Breast epithelium (tissue), 4 donors: ENCODE data around the gene IKBIP. TPM values are rescaled to one million over a fixed set of nuclear protein-coding genes. Genes with fewer than 3 reads are reported as not detected.
"Not testable (repeated sequence)": the region's sequence is repeated elsewhere in the genome, so short reads cannot be mapped to it uniquely, and the experiment has no call there.

Source experiments
- DNase-seq, 2 donors: peaks; one replicate each; pipeline ENCODE4 v3.0.0-alpha.2; 2019; ENCODE audit warnings: low spot score in 2 of 2
- H3K27ac ChIP-seq, 2 donors: fragments of 200-600 bp; sonication (generic) in 1 of 2; one replicate each; pipeline ENCODE4 v1.5.1; 2016 to 2019; ENCODE audit warnings: mild to moderate bottlenecking in 1 of 2
- H3K27me3 ChIP-seq, 2 donors: fragments of 200-600 bp; sonication (generic) in 1 of 2; one replicate each; pipeline versions ENCODE4 v1.5.1 to v1.6.0; 2017 to 2019; ENCODE audit warnings: control low read depth in 1 of 2, mild to moderate bottlenecking in 1 of 2
- H3K36me3 ChIP-seq: fragments of 200-600 bp; one replicate; pipeline ENCODE4 v1.5.1; 2019
- H3K4me1 ChIP-seq, 2 donors: fragments of 200-600 bp; sonication (generic); one replicate each; pipeline ENCODE4 v1.5.1; 2016 to 2019; ENCODE audit warnings: control low read depth in 1 of 2
- H3K4me3 ChIP-seq, 3 donors: fragments of 200-600 bp; sonication (generic); 1 replicate in 2 of 3; 2 replicates in 1 of 3; pipeline ENCODE4 v1.5.1; 2016 to 2019; ENCODE audit warnings: mild to moderate bottlenecking in 3 of 3, moderate library complexity in 2 of 3
- H3K9me3 ChIP-seq, 2 donors: fragments of 200-600 bp; sonication (generic) in 1 of 2; one replicate each; pipeline ENCODE4 v1.5.1; 2016 to 2019; ENCODE audit warnings: control low read depth in 1 of 2
- CTCF ChIP-seq, 3 donors: fragments of 450-650 bp; IDR thresholded peaks; one replicate each; pipeline ENCODE4 v1.5.1; 2016 to 2017; ENCODE audit warnings: antibody characterized with exemption in 3 of 3, mild to moderate bottlenecking in 3 of 3, moderate library complexity in 3 of 3
- POLR2A ChIP-seq: fragments of 450-650 bp; IDR thresholded peaks from one replicate; pipeline ENCODE4 v1.6.1; 2016; ENCODE audit warnings: antibody characterized with exemption, mild to moderate bottlenecking, moderate library complexity
- POLR2AphosphoS5 ChIP-seq, 3 donors: sonication (generic); formaldehyde crosslinking; IDR thresholded peaks; one replicate each; pipeline ENCODE4 v1.6.1; 2017; ENCODE audit warnings: antibody characterized with exemption in 3 of 3
- intact Hi-C: fragments of 100-400 bp; cut with DNase I; formaldehyde crosslinking; loops from one replicate; pipeline ENCODE4 v1.15.1; 2023; ENCODE audit warnings: low total_unique reads
- total RNA-seq, 3 donors: library from RNA; depleted of rRNA; stranded (reverse); fragments of >200 nt; gene quantifications; one replicate each; pipeline ENCODE4 v1.1.0, GENCODE V29; 2016

Gene IKBIP
- total RNA-seq, 3 donors from 2014 or later, result 10.7 to 19.7 (median 12.3) TPM

GRCh38 chr12:98578821-98579220 is 65.8 kb downstream of the IKBIP start:
- no peak for DNase-seq
- Histone ChIP-seq H3K27ac (no peak overlapping the region), H3K4me1 (no peaks in the 10 kb centered on the region), H3K4me3 (no peak overlapping the region), H3K36me3 (no peaks in the 10 kb centered on the region), H3K27me3 (no peaks in the 10 kb centered on the region), H3K9me3 (no peaks in the 10 kb centered on the region)
- intact Hi-C loops, result no loop called here
- no peak for TF ChIP-seq POLR2AphosphoS5 (IDR thresholded peaks at IDR 0.05)
- TF ChIP-seq POLR2A, result no peak
- TF ChIP-seq CTCF (IDR thresholded peaks at IDR 0.05), result no peak

- no peak overlapping the region for H3K4me3 ChIP-seq
- no peaks in the 10 kb centered on the region for H3K4me1 ChIP-seq
- no peak for DNase-seq
- no peaks in the 10 kb centered on the region for H3K27me3 ChIP-seq
- intact Hi-C loops, result no loop called here
- no peaks in the 10 kb centered on the region for H3K36me3 ChIP-seq
- no peak overlapping the region for H3K27ac ChIP-seq
- H3K9me3 ChIP-seq, result no peaks in the 10 kb centered on the region
- TF ChIP-seq POLR2AphosphoS5 (IDR thresholded peaks at IDR 0.05) (no peak), CTCF (IDR thresholded peaks at IDR 0.05) (no peak), POLR2A (no peak)
These were observed 66.2 kb downstream of the IKBIP start for GRCh38 chr12:98578392-98578791.

GRCh38 chr12:98576795-98577194 is 67.8 kb downstream of the IKBIP start:
- intact Hi-C loops, H3K9me3 ChIP-seq, H3K36me3 ChIP-seq, H3K4me3 ChIP-seq, H3K27me3 ChIP-seq, H3K4me1 ChIP-seq, DNase-seq, H3K27ac ChIP-seq: not testable (repeated sequence)

GRCh38 chr12:98575013-98575412 is 69.6 kb downstream of the IKBIP start:
- Histone ChIP-seq H3K27me3 (no peaks in the 10 kb centered on the region), H3K9me3 (no peaks in the 10 kb centered on the region), H3K36me3 (no peaks in the 10 kb centered on the region), H3K4me3 (no peak overlapping the region), H3K4me1 (no peaks in the 10 kb centered on the region), H3K27ac (no peak overlapping the region)
- no peak for DNase-seq
- intact Hi-C loops, result no loop called here
- no peak for TF ChIP-seq CTCF (IDR thresholded peaks at IDR 0.05)
- no peak for TF ChIP-seq POLR2AphosphoS5 (IDR thresholded peaks at IDR 0.05)
- TF ChIP-seq POLR2A, result no peak

Other genes starting within 250 kb of the IKBIP start
- 100 to 1,000 TPM in 1 of 3 donors, 10 to 100 TPM in 2; 42.9 to 115 (median 67.8) TPM for gene TMPO, start 129.2 kb downstream of the IKBIP start, total RNA-seq
- gene SLC25A3, start 51.1 kb downstream of the IKBIP start, total RNA-seq, result 100 to 1,000 TPM; 327 to 469 (median 356) TPM
- 10 to 100 TPM; 10.1 to 18.1 (median 16.4) TPM for gene APAF1, start 502 bp upstream of the IKBIP start, total RNA-seq